Heart left ventricle (tissue), 16 donors: Measurements from ENCODE around the gene SOX11. TPM values are rescaled to one million over a fixed set of nuclear protein-coding genes. Genes with fewer than 3 reads are reported as not detected.

Experiments
- ATAC-seq, 4 donors: fragments of 200-7000 bp; cut with Tn5 transposase; one replicate each; pipeline ENCODE4 v1.9.1; 2020 to 2022; ENCODE audit warnings: moderate library complexity in 4 of 4, mild to moderate bottlenecking in 3 of 4, moderate number of reproducible peaks in 1 of 4
- DNase-seq, 5 donors: peaks; one replicate each; pipeline ENCODE4 v3.0.0-alpha.2; 2020
- H3K27ac ChIP-seq, 12 donors: fragments of 200-600 bp; sonication (generic) in 4 of 12; one replicate each; pipeline versions ENCODE4 v1.5.0 to v1.8.0; 2016 to 2022; ENCODE audit warnings: mild to moderate bottlenecking in 2 of 12
- H3K27me3 ChIP-seq, 9 donors: fragments of 200-600 bp; sonication (generic) in 2 of 9; one replicate each; pipeline versions ENCODE4 v1.5.1 to v1.8.0; 2016 to 2022; ENCODE audit warnings: mild to moderate bottlenecking in 3 of 9
- H3K36me3 ChIP-seq, 9 donors: fragments of 200-600 bp; sonication (generic) in 2 of 9; one replicate each; pipeline versions ENCODE4 v1.5.0 to v1.8.0; 2018 to 2022; ENCODE audit warnings: mild to moderate bottlenecking in 2 of 9
- H3K4me1 ChIP-seq, 12 donors: fragments of 200-600 bp; sonication (generic) in 4 of 12; one replicate each; pipeline versions ENCODE4 v1.5.0 to v1.8.0; 2016 to 2022; ENCODE audit warnings: mild to moderate bottlenecking in 3 of 12
- H3K4me3 ChIP-seq, 12 donors: fragments of 200-600 bp; sonication (generic) in 4 of 12; one replicate each; pipeline versions ENCODE4 v1.5.0 to v1.8.0; 2017 to 2022; ENCODE audit warnings: mild to moderate bottlenecking in 9 of 12, moderate library complexity in 4 of 12
- H3K9me3 ChIP-seq, 12 donors: fragments of 200-600 bp; sonication (generic) in 4 of 12; one replicate each; pipeline versions ENCODE4 v1.5.0 to v1.8.0; 2016 to 2022; ENCODE audit warnings: mild to moderate bottlenecking in 1 of 12
- POLR2A ChIP-seq, 2 donors: fragments of 450-650 bp; IDR thresholded peaks; one replicate each; pipeline ENCODE4 v1.6.1; 2017; ENCODE audit warnings: antibody characterized with exemption in 2 of 2, mild to moderate bottlenecking in 2 of 2, moderate library complexity in 2 of 2
- WGBS, 4 donors: extraction: QIAGEN DNeasy Blood & Tissue Kit in 2 of 4; methylation state at CpG; one replicate each; pipeline versions ENCODE4 v1.1.5 to v1.1.7; 2013 to 2018; 5-methylcytosine and 5-hydroxymethylcytosine counted together
- intact Hi-C, 10 donors: fragments of 100-400 bp; cut with DNase I; formaldehyde crosslinking; loops; one replicate each; pipeline versions ENCODE4 v1.11.1 to v1.14.2; 2022
- polyA plus RNA-seq, 2 donors: library from polyadenylated mRNA; stranded (reverse); fragments of 200-250 nt; gene quantifications; one replicate each; pipeline ENCODE4 v1.2.3, GENCODE V29; 2013
- total RNA-seq, 9 donors: library from RNA; depleted of rRNA in 2 of 9; stranded (reverse); fragments of >200 nt in 2 of 9; fragmentation: NEBNext Ultra II Directional in 3 of 9; extraction: Animal tissue kit (Norgen Biotek cat#: 25700) in 3 of 9; gene quantifications; one replicate each; pipeline versions ENCODE4 v1.1.0 to v1.2.4, GENCODE V29; 2016 to 2023
- TF ChIP-seq, protein P1 (sequence below), 12 donors: fragments of 200-600 bp; sonication (generic) in 4 of 12; IDR thresholded peaks; one replicate each; pipeline versions ENCODE4 v1.5.0 to v1.8.0; 2018 to 2022; ENCODE audit warnings: antibody characterized with exemption in 12 of 12, mild to moderate bottlenecking in 5 of 12
- donor health status: ischemic (EF 13 %, LVEDD 7.1; RV severe dilation, severe dysfunction).
- donor health status: healthy with polysubstance abuse.
- donor health status: DM: no; HTN: yes; CAD: no.
- donor health status: DM: no; HTN: no; CAD: no.
- donor health status: ischemic (EF 25% LVEDD 6.9; RV normal size, moderate dysfunction).
- donor health status: ischemic (EF 25% LVEDD 5.7; RV mildly dilated, moderate dysfunction).
- donor health status: healthy.
- donor health status: DM: yes; HTN: yes; CAD: no.
- donor health status: ischemic (EF 35%, LVEDD 5.7; RV mildly dilated, moderate dysfunction).
- donor health status: nonischemic (EF 11% LVEDD 7.7; RV severe dilation, severe dysfunction).
- donor health status: DM: yes; HTN: yes; CAD: no.
- donor health status: PGD.
- donor health status: ischemic (EF 29% LVEDD 5.4; RV normal size, mild dysfunction).
- donor health status: nonischemic (EF 23%, LVEDD 6.1; RV moderate dilation, normal function).

SOX11 gene
- total and polyA plus RNA-seq, 11 donors, result 0.48 to 5.6 (median 1.3) TPM

DNA sequence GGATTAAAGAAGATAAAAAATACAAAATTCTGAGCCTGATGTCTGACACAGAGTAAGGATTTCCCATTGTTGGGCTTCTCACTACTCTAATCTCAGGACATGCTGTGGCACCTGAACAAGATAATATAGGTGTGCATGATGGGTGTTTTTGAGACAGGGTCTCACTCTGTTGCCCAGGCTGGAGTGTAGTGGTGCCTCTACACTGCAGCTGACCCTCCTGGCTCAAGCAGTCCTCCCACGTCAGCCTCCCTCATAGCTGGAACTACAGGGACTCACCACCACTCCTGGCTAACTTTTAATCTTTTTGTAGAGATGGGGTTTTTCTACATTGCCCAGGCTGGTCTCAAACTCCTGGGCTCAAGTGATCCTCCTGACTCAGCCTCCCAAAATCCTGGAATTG is 32.9 kb downstream of the SOX11 start:
- no peak for ATAC-seq
- intact Hi-C loops, result loop anchor here in 1 of 10 donors (10.0 kb wide), 1 partner anchor 190 kb away; no protein-coding TSS in a partner anchor
- Histone ChIP-seq H3K27ac (no peak overlapping the region), H3K9me3 (peaks cover 0 to under 1% (median 0%) of the 10 kb centered on the region in 12 donors), H3K27me3 (peaks cover 0 to 3% (median 0%) of the 10 kb centered on the region in 9 donors), H3K36me3 (no peaks in the 10 kb centered on the region), H3K4me3 (no peak overlapping the region), H3K4me1 (peaks cover 0 to 11% (median 0%) of the 10 kb centered on the region in 12 donors)
- TF ChIP-seq POLR2A (IDR thresholded peaks at IDR 0.05), result no peak
- TF ChIP-seq, protein P1, sequence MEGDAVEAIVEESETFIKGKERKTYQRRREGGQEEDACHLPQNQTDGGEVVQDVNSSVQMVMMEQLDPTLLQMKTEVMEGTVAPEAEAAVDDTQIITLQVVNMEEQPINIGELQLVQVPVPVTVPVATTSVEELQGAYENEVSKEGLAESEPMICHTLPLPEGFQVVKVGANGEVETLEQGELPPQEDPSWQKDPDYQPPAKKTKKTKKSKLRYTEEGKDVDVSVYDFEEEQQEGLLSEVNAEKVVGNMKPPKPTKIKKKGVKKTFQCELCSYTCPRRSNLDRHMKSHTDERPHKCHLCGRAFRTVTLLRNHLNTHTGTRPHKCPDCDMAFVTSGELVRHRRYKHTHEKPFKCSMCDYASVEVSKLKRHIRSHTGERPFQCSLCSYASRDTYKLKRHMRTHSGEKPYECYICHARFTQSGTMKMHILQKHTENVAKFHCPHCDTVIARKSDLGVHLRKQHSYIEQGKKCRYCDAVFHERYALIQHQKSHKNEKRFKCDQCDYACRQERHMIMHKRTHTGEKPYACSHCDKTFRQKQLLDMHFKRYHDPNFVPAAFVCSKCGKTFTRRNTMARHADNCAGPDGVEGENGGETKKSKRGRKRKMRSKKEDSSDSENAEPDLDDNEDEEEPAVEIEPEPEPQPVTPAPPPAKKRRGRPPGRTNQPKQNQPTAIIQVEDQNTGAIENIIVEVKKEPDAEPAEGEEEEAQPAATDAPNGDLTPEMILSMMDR (IDR thresholded peaks at IDR 0.05), result no peak
- WGBS, 4 donors, result 98 to 100% (median 100%) methylated on average over 1 of the region's 1 CpG
- no peak for DNase-seq

DNA sequence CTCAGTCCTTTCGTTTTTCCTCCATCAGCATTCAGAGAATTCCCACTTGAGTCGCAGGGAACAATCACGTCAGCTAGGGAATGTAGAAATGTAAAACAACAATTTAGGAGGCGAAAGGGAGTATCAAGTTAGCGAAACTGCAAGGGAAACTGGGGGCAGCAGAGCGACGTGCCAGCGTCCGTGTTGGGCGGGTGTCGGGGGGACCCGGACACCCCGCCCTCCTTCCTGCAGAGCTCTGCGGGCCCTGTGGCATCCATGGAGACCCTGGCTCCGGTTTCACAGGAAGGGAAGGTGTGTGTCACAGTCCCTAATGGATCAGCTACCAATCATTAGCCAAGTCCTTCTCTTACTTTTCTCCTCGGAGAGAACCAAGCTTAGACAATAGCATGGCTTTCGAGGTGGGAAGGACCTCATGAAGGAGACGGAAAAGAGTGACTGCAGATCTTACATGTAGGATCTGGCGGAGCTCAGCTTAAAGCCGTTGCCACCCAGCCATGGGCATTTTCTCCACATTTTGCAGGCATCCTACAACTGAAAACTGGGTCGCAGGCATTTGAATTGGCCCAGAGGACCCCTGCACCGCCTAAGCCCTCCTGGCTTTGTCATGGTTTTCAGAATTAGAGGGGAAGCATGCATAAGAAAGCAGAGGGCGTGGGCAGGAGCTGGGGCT is 33.7 kb downstream of the SOX11 start:
- Histone ChIP-seq H3K27ac (no peak overlapping the region), H3K4me1 (peaks cover 0 to 11% (median 0%) of the 10 kb centered on the region in 12 donors), H3K4me3 (peak overlapping the region in 11 of 12 donors; percentile 20 to 48 (median 36)), H3K36me3 (no peaks in the 10 kb centered on the region), H3K9me3 (no peaks in the 10 kb centered on the region), H3K27me3 (peaks cover 0 to 3% (median 0%) of the 10 kb centered on the region in 9 donors)
- DNase-seq, result no peak
- 3 to 16% (median 6%) methylated on average over 22 to 23 of the region's 23 CpGs for WGBS, 4 donors
- ATAC-seq, result peak; percentile 34 to 72 (median 49)
- intact Hi-C loops, result loop anchor here in 1 of 10 donors (10.0 kb wide), 1 partner anchor 189 kb away; no protein-coding TSS in a partner anchor
- no peak for TF ChIP-seq POLR2A (IDR thresholded peaks at IDR 0.05)
- TF ChIP-seq, protein P1 (IDR thresholded peaks at IDR 0.05), result no peak

DNA sequence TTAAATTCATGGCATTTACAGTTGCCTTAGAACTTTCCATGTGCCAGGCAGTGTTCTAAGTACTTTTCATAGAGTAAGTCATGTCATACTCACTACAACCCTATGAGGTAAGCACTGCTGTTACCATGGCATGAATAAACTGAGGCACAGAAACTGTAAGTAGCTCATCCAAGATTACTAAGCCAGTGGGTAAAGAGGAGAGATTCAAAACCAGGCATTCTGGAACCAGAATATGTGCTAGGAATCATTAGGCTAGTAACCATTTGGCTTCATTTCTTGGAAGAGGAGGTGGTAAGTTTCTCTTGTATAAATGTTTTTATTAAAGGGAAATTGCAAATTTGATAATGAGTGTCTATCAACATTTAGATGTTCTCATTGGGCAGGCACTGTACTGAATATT is 35.1 kb downstream of the SOX11 start:
- H3K4me3 ChIP-seq, result no peak overlapping the region
- intact Hi-C loops, result loop anchor here in 1 of 10 donors (10.0 kb wide), 1 partner anchor 188 kb away; no protein-coding TSS in a partner anchor
- H3K4me1 ChIP-seq, result peaks cover 0 to 11% (median 0%) of the 10 kb centered on the region in 12 donors
- H3K9me3 ChIP-seq, result no peaks in the 10 kb centered on the region
- TF ChIP-seq, protein P1 (IDR thresholded peaks at IDR 0.05), result no peak
- TF ChIP-seq POLR2A (IDR thresholded peaks at IDR 0.05), result no peak
- ATAC-seq (no peak), DNase-seq (no peak)
- H3K36me3 ChIP-seq, result no peaks in the 10 kb centered on the region
- no peak overlapping the region for H3K27ac ChIP-seq
- peaks cover 0 to 5% (median 2%) of the 10 kb centered on the region in 9 donors for H3K27me3 ChIP-seq

DNA sequence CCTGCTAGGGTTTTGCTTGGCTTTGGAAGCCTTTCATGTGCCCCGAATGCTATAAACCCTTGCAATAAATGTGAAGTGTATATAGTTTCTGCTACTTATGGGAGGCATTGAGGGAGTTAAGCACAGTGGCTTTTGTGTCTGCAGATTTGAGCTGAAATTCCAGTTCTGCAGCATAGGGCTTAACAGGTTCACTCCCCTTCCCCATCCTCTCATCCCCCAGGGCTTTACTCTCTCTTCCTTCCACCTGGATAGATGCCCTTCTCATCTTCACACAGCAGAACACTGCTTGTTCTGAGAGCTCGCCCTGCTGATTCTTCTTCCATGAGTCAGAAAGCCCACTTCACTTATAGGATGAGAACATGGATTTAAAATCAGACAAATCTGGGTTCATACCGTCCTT is 37.2 kb downstream of the SOX11 start:
- DNase-seq, result no peak
- Histone ChIP-seq H3K27ac (no peak overlapping the region), H3K4me1 (peaks cover 0 to 11% (median 0%) of the 10 kb centered on the region in 12 donors), H3K4me3 (no peak overlapping the region), H3K27me3 (peaks cover 0 to 10% (median 2%) of the 10 kb centered on the region in 9 donors), H3K36me3 (no peaks in the 10 kb centered on the region), H3K9me3 (no peaks in the 10 kb centered on the region)
- WGBS, 4 donors, result 90 to 93% (median 92%) methylated on average over 3 of the region's 3 CpGs
- TF ChIP-seq, protein P1 (IDR thresholded peaks at IDR 0.05), result no peak
- no peak for TF ChIP-seq POLR2A (IDR thresholded peaks at IDR 0.05)
- no peak for ATAC-seq
- intact Hi-C loops, result loop anchor here in 1 of 10 donors (10.0 kb wide), 1 partner anchor 185 kb away; no protein-coding TSS in a partner anchor
